Gastrocnemius medialis (tissue), 4 donors: ENCODE results near the gene HDAC4.

ENCODE experiments used
- POLR2A ChIP-seq, 2 donors: fragments of 450-650 bp; IDR thresholded peaks; one replicate each; pipeline ENCODE4 v1.6.1; 2017; ENCODE audit warnings: antibody characterized with exemption in 2 of 2, mild to moderate bottlenecking in 2 of 2, moderate library complexity in 2 of 2
- TF ChIP-seq, protein P1 (sequence below), 5 experiments: fragments of 450-650 bp in 3 of 5; fragments of 200-600 bp in 2 of 5; sonication (generic) in 2 of 5; IDR thresholded peaks in 4 of 5; conservative IDR thresholded peaks in 1 of 5; 1 replicate in 4 of 5; 2 replicates in 1 of 5; pipeline ENCODE4 v1.5.1; 2016 to 2019; ENCODE audit warnings: antibody characterized with exemption in 5 of 5, mild to moderate bottlenecking in 3 of 5, moderate library complexity in 3 of 5

DNA sequence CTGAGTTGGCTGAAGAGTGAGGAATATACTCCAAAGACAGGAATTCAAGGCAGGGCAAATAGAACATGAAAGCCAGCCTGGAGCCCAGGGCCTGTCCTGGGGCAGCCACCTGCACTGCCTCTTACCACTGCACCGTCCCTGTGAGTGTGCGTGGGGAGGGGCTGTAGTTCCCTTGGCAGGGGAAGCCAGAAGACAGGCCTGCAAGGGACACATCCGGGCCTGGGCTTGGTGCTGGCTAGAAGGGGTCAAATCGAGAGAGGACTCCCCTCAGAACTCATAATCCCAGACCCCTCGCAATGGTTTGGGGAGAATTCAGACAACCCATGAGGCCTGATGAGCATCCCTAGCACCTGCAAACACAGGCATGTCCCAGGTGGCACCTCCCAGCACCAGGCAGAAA is 87.0 kb downstream of the HDAC4 start:
- TF ChIP-seq, protein P1, sequence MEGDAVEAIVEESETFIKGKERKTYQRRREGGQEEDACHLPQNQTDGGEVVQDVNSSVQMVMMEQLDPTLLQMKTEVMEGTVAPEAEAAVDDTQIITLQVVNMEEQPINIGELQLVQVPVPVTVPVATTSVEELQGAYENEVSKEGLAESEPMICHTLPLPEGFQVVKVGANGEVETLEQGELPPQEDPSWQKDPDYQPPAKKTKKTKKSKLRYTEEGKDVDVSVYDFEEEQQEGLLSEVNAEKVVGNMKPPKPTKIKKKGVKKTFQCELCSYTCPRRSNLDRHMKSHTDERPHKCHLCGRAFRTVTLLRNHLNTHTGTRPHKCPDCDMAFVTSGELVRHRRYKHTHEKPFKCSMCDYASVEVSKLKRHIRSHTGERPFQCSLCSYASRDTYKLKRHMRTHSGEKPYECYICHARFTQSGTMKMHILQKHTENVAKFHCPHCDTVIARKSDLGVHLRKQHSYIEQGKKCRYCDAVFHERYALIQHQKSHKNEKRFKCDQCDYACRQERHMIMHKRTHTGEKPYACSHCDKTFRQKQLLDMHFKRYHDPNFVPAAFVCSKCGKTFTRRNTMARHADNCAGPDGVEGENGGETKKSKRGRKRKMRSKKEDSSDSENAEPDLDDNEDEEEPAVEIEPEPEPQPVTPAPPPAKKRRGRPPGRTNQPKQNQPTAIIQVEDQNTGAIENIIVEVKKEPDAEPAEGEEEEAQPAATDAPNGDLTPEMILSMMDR (IDR thresholded peaks at IDR 0.05 in 4 of 5, conservative IDR thresholded peaks at IDR 0.05 in 1 of 5), result no peak
- no peak for TF ChIP-seq POLR2A (IDR thresholded peaks at IDR 0.05)
